ENCODE measurements around the gene DOCK9.

Gene DOCK9

GRCh38 chr13:98972059-98972458 lies 5.8 kb downstream of the DOCK9 start:
- DNase-seq, result no peak

DNA sequence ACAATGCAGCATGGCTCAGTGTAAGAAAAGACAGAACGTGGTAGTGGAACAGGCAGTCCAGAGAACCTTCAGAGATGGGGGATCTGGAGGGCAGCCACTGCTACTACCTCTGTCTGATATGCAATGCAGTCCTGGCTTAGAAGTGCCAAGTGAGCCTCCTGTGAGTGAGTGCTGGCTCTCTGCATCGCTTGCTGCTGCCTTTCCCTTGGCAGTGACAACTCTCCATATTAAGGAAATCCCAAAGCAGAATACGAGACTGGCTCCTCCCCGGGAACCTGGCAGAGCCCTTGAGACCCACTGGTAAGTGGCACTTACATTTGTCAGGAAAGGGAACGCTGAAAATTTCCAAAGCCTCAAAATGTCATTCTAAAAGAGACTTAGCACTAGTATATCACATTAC lies 7.5 kb downstream of the DOCK9 start:
- no peak for DNase-seq

GRCh38 chr13:98967491-98967890 lies 10.4 kb downstream of the DOCK9 start:
- no peak for DNase-seq

- no peak for DNase-seq
These were observed 11.8 kb downstream of the DOCK9 start for GRCh38 chr13:98966019-98966418.

DNA sequence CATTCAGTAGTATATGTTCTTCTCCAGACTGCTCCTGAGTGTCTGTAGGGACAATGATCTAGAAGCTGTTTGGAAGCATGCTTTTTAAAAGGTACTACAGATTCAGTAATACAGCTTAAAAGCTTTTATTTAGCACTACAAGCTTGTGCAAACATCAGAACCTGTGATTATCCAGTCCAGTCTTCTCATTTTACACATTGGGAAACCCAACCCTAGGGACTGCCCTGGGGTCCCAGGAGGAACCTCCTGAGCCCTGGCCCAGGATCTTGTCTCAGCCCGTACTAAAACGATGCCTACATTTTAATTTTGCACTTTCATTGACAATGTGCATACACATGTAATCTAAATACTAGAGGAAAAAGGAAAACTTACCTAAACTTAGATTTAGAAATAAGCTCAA lies 12.5 kb downstream of the DOCK9 start:
- DNase-seq, result no peak

DNA sequence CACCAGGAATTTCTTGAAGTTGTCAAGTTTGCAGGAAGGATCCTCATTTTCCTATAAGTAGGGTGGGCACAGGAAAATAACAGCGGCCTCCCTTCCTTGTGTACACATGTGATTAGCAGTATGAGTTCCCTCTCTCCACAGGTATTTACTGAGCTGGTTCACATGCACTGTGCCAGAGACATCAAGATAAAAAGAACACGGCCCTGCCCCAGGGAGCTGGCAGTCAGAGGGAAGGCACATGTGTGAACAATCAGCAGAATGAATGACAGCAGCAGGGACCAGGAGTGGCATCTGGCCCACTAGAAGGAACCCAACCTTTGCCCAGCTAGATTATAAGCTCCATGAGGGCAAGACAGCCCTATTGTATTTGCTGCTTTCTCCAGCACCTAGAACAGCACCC lies 13.9 kb downstream of the DOCK9 start:
- no peak for DNase-seq

DNA sequence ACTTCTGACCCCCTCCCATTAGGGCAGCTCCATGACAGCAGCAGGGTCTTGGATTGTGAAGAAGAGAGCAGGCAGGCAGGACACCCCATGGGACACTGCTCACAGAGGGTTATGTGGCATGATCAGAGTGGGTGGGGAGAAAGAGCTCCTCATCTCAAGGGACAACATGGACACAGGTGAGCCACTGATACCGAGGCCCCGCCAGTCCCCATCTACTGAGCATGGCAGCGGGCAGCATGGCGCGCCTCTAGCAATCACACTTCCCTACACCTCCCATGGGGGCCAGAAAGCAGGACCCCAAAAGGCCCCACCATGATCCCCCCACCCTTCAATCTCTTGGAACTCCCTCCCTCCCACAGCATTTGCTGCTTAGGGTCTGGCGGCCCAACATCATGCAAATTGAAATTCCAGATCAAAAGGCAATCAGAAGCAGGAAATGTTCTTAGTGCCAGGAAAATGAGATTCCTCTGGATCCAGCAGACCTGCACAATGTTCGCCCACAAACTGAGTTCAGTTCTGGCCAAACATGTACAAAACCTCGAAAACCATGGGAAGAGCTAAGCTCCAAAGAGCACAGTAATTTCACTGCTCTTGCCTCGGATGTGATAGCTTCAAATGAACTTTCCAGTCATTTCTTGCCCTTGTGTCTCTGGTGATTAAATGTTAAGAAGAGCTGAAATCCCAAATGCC lies 14.8 kb downstream of the DOCK9 start:
- DNase-seq, result no peak

DNA sequence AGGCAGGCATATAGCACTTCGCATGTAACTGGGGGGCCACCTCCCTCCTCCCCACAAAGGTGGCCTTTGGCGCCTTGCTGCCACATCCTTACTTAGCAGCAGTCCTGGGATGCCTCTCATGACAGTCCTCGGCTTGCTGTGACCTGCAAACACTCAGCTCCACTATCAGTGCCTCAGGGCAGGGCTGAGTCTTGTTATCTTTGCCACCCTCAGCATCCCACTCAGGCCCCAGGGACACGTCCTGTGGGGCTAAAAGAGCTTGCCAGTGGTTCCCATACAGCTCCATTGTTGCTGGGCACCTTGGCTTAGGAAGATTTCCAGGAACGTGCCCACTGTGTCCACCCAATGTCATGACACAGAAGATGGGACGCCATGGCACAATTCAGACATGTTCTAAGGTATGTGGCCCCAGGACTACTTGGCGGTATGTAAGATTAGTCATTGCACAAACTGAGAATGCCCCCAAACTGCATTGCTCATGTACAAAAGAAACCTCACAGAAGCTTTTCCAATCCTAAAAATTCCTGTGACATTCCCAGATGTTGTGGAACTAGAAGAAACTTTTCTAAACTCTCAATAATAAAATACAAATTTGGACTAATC lies 16.3 kb downstream of the DOCK9 start:
- DNase-seq, result no peak

DNA sequence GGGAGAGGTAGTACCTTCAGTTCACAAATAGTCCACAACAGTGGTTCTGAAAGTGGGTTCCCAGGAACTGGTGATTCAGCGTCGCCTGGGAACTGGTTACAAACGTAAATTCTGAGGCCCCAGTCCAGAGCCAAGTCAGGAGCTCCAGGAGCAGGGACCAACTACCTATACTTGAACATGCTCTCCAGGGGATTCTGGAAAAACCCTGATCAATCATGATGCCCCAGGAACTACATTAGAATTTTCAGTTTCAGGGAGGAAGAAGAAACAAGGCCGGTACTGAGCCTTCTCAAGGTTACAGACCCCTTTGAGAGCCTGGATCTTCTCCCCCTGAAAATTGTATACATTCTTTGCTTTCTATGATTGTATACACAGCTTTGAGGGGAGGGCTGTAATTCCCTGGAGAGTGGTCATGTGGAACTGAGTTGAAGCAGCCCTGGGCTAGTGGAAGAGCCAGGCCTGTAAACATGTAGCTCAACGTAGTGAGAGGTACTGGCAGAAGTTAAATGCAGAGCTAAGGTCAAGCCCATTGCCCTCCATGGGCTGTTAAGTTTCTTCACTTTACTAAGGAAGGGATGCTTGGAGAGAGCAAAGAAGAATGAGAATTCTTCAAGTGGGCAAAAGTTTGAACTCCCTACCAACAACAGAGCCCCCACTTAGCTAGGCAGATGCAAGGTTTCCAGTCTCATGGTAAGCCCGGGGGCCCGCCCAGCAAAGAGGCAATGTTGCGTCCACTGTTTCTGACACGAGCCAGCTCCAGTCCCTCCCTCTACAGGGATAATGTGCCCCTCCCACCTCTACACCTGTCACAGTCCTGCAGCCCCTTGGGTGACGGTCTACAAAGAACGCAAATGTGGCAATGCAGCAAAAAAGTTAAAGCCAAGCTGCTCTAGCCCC lies 17.0 kb downstream of the DOCK9 start:
- DNase-seq, result no peak

DNA sequence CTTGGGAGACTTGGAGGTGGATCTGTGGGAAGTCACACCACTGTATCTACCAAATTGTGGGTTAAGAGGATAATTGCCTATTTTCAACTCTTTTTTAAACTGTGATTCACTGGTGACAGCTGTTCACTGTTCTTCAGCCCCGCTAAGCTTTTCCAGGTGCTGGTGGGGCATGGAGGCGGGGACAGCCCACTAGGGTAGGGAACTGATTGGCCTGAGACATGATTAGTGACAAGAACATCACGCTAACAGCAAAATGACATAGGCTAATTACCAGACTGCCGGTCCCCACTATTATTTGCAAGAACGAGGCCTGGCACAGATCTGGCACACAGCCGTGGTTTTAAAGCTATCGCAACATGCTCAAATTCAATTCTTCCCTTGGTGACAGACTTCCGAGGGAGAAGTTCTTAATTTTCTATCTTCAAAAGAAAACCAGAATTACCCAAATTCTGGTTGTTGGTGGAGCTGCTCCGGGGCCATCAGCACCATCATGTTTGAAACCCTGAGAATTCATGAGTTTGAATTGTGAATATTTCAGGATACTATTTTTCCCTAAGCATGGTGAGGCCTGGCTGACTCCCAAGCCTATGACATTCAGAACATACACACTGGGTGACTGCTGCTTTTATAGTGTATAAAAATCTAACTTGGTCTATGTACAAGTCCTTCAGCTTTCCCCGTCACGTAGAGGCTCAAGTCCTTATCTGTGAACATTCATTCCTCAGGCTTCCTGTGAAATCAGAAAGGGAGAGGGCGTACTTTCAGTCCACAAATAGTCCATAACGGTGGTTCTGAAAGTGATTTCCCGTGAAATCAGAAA lies 17.9 kb downstream of the DOCK9 start:
- DNase-seq, result no peak

- no peak for DNase-seq
These were observed 18.6 kb downstream of the DOCK9 start for GRCh38 chr13:98959291-98959690.

GRCh38 chr13:98958443-98958794 lies 19.4 kb downstream of the DOCK9 start:
- DNase-seq, result no peak

DNA sequence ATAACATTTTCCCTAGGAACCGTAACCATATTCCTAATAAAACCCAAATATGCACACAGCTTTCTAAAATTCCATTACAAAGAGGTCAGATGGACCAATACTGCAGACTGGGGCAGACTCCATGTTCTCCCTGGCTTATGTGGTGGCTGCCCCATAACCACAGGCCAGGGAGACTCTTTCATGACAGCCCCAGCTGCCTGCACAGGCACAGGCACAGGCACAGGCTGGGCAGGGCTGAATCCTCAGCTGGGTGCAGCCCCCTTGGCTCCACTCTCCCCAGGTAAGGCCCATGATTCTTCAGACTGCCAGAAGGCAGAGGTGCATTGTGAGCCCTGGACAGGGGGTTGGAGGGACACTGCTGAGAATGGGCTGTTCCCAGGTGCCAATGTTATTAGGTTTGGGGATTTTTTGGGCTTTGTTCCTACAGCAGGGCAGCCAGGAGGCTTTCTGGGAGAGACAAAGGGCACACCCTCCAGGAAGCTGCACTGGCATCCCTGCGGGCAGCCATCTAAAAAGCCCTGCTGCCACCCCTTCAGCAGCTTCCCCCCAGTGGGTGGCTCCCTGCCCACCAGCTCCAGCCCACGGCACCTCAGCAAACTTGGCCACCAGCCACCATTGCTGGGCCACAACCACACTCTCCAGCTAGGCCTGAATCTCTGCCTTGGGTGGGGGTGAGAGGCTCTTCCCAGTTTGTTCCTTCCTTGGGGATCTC lies 20.0 kb downstream of the DOCK9 start:
- no peak for DNase-seq

DNA sequence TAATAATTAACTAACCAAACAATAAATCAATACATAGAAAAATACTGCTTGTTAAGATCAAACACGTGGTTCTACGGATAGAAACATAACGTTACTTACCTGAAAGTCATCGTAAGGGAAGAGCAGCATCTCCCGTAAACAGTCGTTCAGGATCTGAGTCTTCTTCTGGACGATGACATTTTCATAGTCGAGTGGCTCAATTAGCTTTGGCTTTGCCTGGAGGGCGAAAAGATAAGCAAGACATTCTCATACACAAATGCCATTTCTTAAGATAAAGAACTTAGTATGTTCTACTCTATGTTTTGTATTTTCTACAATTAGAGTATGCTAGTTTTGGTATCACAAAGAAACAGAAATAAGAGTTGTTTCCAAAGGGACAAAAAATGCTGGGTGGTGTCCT lies 22.5 kb downstream of the DOCK9 start:
- DNase-seq, result no peak

- no peak for DNase-seq
These were observed 23.6 kb downstream of the DOCK9 start for GRCh38 chr13:98954313-98954712.

GRCh38 chr13:98951266-98951665 lies 26.6 kb downstream of the DOCK9 start:
- no peak for DNase-seq

- DNase-seq, result no peak
These were observed 27.2 kb downstream of the DOCK9 start for GRCh38 chr13:98950705-98951104.

DNA sequence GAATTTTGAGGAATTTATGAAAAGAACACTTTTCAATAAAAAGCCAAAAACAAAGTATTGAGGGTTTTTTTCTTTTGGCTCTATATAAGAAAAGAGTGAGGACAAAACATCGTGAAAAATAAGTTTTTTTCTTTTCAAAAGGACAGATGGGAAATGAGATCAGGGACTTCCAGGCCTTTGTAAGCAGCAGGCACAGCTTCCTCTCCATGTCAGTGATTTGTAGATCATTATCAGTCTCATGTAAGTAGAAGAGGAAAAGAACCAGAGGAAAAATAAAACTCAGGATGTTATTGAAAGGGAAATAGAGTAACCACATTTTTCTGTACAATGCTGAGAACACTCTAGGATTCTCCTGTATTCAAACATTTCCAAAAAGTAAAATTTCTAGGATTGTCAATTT lies 29.9 kb downstream of the DOCK9 start:
- DNase-seq, result no peak

DNA sequence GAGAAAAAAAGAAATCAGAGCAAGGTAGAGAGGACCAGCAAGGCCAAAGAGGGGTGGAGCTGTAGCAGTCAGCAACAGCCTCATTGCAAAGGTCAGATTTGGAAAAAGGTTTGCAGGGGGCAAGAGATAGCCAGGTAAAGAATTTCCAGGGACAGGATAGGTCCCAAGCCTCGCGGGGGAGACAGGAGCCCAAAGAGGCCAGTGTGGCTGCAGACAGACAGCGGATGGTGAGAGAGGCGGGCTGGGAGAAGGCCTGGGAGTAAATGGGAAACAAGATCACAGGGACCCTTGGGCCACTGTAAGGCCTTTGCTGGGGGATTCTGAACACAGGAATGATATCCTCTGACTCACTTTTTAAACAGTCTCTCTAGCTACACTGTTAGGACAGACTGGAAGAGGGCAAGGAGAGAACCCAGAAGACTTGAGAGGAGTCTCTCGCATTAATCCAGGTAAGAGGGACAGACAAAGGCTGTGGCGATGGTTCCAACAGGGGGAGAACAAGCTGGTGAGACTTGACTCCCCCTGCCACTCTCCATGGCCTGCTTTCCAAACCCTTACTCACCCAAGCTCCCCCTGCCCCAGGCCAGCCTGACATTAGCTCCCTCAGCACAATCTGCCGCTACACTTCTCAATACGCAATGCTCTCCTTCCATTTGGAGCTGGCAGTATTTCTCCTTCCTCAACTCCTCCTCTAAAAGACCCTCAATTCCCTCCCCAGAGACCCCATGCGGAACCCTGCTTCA lies 31.8 kb downstream of the DOCK9 start:
- DNase-seq, result no peak

- DNase-seq, result no peak
These were observed 33.5 kb downstream of the DOCK9 start for GRCh38 chr13:98944336-98944735.

DNA sequence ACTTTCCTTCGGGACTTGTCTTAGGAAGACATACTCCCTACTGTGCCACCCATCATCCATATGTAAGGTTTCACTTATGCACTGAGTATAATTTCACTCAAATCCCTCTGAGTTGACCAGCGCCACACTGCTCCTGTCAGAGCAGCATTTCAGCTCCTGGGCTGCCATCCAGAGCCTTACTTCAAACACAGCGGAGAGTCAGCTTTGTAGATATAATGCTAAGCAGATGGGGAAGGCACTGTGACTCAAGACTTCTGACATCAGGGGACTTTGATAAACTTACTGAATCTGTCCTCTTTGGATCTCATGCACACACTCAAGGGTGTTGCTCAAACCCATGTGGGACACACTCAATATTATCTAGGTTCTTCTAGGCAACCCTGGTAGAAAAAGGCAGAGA lies 34.9 kb downstream of the DOCK9 start:
- DNase-seq, result no peak

DNA sequence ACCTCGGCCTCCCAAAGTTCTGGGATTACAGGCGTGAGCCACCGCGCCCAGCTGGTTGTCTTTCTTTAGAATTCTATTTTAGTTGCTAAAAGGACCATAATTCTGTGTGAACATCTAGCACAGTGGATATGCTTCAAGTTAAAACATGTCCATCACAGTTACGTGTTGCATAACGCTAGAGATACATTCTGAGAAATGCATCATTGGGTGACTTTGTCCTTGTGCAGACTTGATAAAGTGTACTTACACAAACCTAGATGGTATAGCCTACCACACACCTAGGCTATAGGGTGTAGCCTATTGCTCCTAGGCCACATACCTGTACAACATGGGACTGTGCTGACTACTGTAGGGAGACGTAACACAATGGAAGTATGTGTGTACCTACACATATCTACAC lies 35.4 kb downstream of the DOCK9 start:
- no peak for DNase-seq
